Hepatocyte (in vitro differentiated cells): ENCODE data around the gene CATSPERD.
A peak's percentile ranks its signal among the peaks of the same experiment; 100 is the strongest.

Experiments used
- EZH2 ChIP-seq: fragments of 200-600 bp; sonication (generic); IDR thresholded peaks from 2 replicates; pipeline ENCODE4 v1.6.1; 2016; ENCODE audit warnings: antibody characterized with exemption, mild to moderate bottlenecking, borderline replicate concordance
- TF ChIP-seq, protein P1 (sequence below): fragments of 200-600 bp; sonication (generic); IDR thresholded peaks from 2 replicates; pipeline ENCODE4 v1.5.1; 2016; ENCODE audit warnings: antibody characterized with exemption, mild to moderate bottlenecking; ENCODE audit not compliant: poor library complexity

DNA sequence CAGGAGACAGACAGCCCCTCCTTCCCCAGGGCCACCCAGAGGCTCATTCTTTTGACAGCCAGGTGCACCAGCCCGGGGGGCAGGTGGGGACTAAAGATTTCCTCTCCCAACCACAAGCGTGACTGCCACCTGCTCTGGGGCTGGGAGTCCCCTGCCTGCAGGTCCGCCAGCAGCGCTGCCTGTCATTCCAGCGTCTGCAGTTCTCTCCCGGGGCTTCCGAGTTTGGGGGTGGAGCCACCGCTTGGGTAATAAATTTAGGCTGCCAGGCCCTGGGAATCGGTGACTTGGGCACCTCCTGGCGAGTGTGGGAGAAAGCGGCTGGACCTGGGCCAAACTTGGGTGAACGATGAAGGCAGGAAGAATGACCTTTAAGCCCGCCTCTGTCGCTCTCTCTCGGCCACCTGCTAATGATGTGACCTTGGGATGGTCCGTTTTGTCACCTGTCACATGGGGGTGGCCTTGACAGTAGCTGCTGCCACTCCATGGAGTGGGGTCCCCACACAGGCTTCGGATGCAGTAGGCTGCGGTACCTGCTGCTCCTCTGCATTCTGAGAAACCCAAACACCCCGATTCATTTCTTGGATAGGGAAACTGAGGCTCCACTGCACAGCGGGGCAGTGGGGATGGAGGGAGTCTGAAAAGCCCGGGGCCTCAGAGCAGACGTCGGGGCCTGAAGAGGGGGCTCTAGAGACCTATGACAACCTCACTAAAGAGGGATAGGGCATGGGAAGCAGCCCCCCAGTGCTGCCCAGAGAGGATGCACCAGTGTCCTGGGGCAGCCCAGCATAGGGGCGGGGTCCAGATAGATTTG lies 106.3 kb downstream of the CATSPERD start:
- TF ChIP-seq, protein P1, sequence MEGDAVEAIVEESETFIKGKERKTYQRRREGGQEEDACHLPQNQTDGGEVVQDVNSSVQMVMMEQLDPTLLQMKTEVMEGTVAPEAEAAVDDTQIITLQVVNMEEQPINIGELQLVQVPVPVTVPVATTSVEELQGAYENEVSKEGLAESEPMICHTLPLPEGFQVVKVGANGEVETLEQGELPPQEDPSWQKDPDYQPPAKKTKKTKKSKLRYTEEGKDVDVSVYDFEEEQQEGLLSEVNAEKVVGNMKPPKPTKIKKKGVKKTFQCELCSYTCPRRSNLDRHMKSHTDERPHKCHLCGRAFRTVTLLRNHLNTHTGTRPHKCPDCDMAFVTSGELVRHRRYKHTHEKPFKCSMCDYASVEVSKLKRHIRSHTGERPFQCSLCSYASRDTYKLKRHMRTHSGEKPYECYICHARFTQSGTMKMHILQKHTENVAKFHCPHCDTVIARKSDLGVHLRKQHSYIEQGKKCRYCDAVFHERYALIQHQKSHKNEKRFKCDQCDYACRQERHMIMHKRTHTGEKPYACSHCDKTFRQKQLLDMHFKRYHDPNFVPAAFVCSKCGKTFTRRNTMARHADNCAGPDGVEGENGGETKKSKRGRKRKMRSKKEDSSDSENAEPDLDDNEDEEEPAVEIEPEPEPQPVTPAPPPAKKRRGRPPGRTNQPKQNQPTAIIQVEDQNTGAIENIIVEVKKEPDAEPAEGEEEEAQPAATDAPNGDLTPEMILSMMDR = peak; percentile 13
- no peak for TF ChIP-seq EZH2
